PC-3 (cell line): ENCODE measurements around the gene PSME4. TPM values are rescaled to one million over a fixed set of nuclear protein-coding genes. Genes with fewer than 3 reads are reported as not detected.

ENCODE experiments used
- ATAC-seq: fragments of 200-7000 bp; cut with Tn5 transposase; 2 replicates; pipeline ENCODE4 v1.9.1; 2020; ENCODE audit warnings: mild to moderate bottlenecking, moderate library complexity
- BruUV-seq: library from RNA; stranded (reverse); fragments of 400-500 nt; replicated peaks from 2 replicates; lab custom pipeline; 2021; lab: Mats Ljungman, UMichigan
- CTCF ChIA-PET: fragments of 300-600 bp; sonication (Branson Sonifier 250); formaldehyde crosslinking; loops from one replicate; lab custom pipeline; 2022; ENCODE audit warnings: antibody characterized with exemption; lab: Charles Lee
- POLR2A ChIA-PET: fragments of 300-600 bp; sonication (Branson Sonifier 250); formaldehyde crosslinking; loops from one replicate; lab custom pipeline; 2022; ENCODE audit warnings: antibody characterized with exemption; ENCODE audit not compliant: unreplicated experiment; lab: Charles Lee
- DNase-seq: peaks from one replicate; pipeline ENCODE4 v3.0.0-alpha.2; 2015
- H2AFZ ChIP-seq: fragments of 300-600 bp; sonication (generic); 2 replicates; pipeline ENCODE4 v1.6.0; 2016; ENCODE audit warnings: antibody characterized with exemption, low read length
- H3F3A ChIP-seq: fragments of 300-600 bp; sonication (generic); one replicate; pipeline ENCODE4 v1.6.0; 2017; ENCODE audit warnings: antibody characterized with exemption, low read length, control low read depth, mild to moderate bottlenecking; ENCODE audit not compliant: unreplicated experiment
- H3K27ac ChIP-seq: fragments of 300-600 bp; sonication (generic); 2 replicates; pipeline ENCODE4 v1.5.1; 2016; ENCODE audit warnings: mild to moderate bottlenecking, low read length
- H3K27me3 ChIP-seq: fragments of 300-600 bp; sonication (generic); 2 replicates; pipeline ENCODE4 v1.6.1; 2016; ENCODE audit warnings: low read length, mixed read lengths
- H3K36me3 ChIP-seq: fragments of 300-600 bp; sonication (generic); 2 replicates; pipeline ENCODE4 v1.6.1; 2016; ENCODE audit warnings: low read depth, mixed run types, low read length, mixed read lengths
- H3K4me1 ChIP-seq: fragments of 300-600 bp; sonication (generic); 2 replicates; pipeline ENCODE4 v1.5.1; 2016; ENCODE audit warnings: low read length; ENCODE audit not compliant: insufficient read depth
- H3K4me2 ChIP-seq: fragments of 300-600 bp; sonication (generic); 2 replicates; pipeline ENCODE4 v1.6.0; 2016; ENCODE audit warnings: low read length
- H3K4me3 ChIP-seq: fragments of 300-600 bp; sonication (generic); 2 replicates; pipeline ENCODE4 v1.5.1; 2016; ENCODE audit warnings: mild to moderate bottlenecking, low read length, mixed read lengths
- H3K79me2 ChIP-seq: fragments of 300-600 bp; sonication (generic); 2 replicates; pipeline ENCODE4 v1.6.1; 2017; ENCODE audit warnings: low read length, mixed read lengths
- H3K9ac ChIP-seq: fragments of 300-600 bp; sonication (generic); 2 replicates; pipeline ENCODE4 v1.6.0; 2016; ENCODE audit warnings: mild to moderate bottlenecking, low read length
- H3K9me2 ChIP-seq: fragments of 300-600 bp; sonication (generic); replicated peaks from 2 replicates; pipeline ENCODE4 v1.6.1; 2016; ENCODE audit warnings: mixed run types, low read length, mixed read lengths
- H3K9me3 ChIP-seq: fragments of 300-600 bp; sonication (generic); 2 replicates; pipeline ENCODE4 v1.6.1; 2016; ENCODE audit warnings: low read length, mixed read lengths
- H4K20me1 ChIP-seq: fragments of 300-600 bp; sonication (generic); 2 replicates; pipeline ENCODE4 v1.6.1; 2016; ENCODE audit warnings: low read length, mixed read lengths
- EZH2 ChIP-seq: fragments of 300-600 bp; sonication (generic); IDR thresholded peaks from one replicate; pipeline ENCODE4 v1.6.1; 2017; ENCODE audit warnings: antibody characterized with exemption, mild to moderate bottlenecking, low read length; ENCODE audit not compliant: unreplicated experiment
- EZH2phosphoT487 ChIP-seq: fragments of 300-600 bp; sonication (generic); IDR thresholded peaks from 2 replicates; pipeline ENCODE4 v1.6.1; 2018; ENCODE audit warnings: mild to moderate bottlenecking, antibody characterized with exemption, low read length, borderline replicate concordance
- intact Hi-C: fragments of 100-400 bp; cut with micrococcal nuclease; formaldehyde crosslinking; loops from 2 replicates; pipeline ENCODE4 v1.9.0; 2023
- total RNA-seq: library from RNA; depleted of rRNA; stranded (reverse); fragments of >200 nt; gene quantifications from 2 replicates; pipeline ENCODE4 v1.2.3, GENCODE V29; 2014
- TF ChIP-seq, protein P1 (sequence below): fragments of 300-600 bp; sonication (generic); conservative IDR thresholded peaks from 2 replicates; pipeline ENCODE4 v1.5.1; 2017; ENCODE audit warnings: antibody characterized with exemption, low read depth, mild to moderate bottlenecking, low read length

The PSME4 gene
- total RNA-seq, 1 experiment from 2014 or later = 54.7 TPM

DNA sequence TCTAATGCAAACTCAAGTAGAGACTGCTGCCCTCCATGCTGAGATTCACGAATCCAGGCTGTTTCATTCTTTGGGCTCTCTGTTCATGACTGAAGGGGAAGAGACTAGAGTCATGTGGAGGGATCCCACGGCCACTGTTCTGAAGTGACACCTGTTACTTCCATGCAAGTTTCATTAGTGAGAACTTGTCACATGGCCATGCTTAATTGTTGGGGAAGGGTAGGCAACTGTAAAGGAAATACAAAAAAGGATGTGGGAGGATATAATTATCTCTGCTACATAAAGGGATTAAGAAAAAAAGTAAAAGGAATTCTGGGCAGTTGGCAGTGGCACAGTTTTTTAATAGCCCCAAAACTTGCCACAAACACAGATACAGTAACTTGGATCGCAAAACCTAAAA, 28.0 kb upstream of the PSME4 start:
- intact Hi-C loops = no loop called here
- TF ChIP-seq EZH2 = no peak
- no peak for TF ChIP-seq EZH2phosphoT487
- TF ChIP-seq, protein P1, sequence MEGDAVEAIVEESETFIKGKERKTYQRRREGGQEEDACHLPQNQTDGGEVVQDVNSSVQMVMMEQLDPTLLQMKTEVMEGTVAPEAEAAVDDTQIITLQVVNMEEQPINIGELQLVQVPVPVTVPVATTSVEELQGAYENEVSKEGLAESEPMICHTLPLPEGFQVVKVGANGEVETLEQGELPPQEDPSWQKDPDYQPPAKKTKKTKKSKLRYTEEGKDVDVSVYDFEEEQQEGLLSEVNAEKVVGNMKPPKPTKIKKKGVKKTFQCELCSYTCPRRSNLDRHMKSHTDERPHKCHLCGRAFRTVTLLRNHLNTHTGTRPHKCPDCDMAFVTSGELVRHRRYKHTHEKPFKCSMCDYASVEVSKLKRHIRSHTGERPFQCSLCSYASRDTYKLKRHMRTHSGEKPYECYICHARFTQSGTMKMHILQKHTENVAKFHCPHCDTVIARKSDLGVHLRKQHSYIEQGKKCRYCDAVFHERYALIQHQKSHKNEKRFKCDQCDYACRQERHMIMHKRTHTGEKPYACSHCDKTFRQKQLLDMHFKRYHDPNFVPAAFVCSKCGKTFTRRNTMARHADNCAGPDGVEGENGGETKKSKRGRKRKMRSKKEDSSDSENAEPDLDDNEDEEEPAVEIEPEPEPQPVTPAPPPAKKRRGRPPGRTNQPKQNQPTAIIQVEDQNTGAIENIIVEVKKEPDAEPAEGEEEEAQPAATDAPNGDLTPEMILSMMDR = no peak
- BruUV-seq = no TSS peak

DNA sequence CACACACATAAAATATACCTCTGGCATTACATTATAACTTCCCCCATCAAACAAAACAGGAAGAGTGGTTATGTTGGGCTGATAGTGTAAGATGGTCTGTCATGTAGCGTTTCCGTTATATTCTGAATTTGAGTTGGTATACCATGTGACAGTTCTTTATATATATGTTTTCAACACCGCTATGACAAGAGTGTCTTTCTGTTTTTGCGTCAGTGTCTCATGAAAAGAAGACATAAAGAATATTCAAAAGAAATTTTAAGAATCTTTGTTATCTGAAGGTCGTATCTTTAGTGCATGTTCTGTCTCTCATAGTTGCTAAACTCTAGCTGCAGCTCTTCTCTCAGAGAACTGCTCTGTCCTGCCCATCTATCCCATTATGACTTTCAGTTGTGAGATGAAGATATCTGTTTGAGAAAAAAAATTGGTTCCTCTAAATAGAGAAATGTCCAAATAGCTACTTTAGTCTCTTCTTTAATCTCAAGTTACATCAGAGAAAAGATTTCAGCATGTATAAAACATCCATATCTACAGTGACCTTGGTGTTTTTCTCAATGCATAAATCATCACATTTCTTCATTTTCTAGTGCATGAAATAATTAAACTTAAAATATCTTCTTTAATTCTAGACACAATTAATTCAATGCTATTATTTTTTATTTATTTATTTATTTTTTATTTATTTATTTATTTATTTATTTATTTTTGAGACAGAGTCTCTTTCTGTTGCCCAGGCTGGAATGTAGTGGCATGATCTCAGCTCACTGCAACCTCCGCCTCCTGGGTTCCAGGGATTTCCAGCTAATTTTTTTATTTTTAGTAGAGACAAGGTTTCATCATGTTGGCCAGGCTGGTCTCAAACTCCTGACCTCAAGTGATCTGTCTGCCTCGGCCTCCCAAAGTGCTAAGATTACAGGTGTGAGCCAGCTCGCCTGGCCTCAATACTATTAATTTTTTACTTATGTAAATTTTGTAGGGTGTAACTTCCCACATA, 24.3 kb upstream of the PSME4 start:
- Histone ChIP-seq H3K36me3 (no peaks in the 10 kb centered on the region), H3K9me2 (no peaks in the 10 kb centered on the region), H4K20me1 (no peaks in the 10 kb centered on the region), H3F3A (no peaks in the 10 kb centered on the region), H3K4me1 (peaks cover 2% of the 10 kb centered on the region), H3K27me3 (no peaks in the 10 kb centered on the region), H3K27ac (no peak overlapping the region), H3K79me2 (no peaks in the 10 kb centered on the region), H2AFZ (no peak overlapping the region), H3K4me2 (no peak overlapping the region), H3K9ac (no peak overlapping the region), H3K4me3 (no peak overlapping the region), H3K9me3 (no peaks in the 10 kb centered on the region)
- no peak for DNase-seq
- no peak for ATAC-seq
- CTCF ChIA-PET = no interaction called here
- no TSS peak for BruUV-seq
- TF ChIP-seq EZH2 (no peak), EZH2phosphoT487 (no peak)
- TF ChIP-seq, protein P1 = no peak
- intact Hi-C loops = no loop called here
- POLR2A ChIA-PET = no interaction called here

More for the DNA sequence above, 28.0 kb upstream of the PSME4 start:
- Histone ChIP-seq H3K9ac (no peak overlapping the region), H4K20me1 (no peaks in the 10 kb centered on the region), H3K9me3 (no peaks in the 10 kb centered on the region), H3K4me3 (no peak overlapping the region), H3F3A (no peaks in the 10 kb centered on the region), H3K27me3 (no peaks in the 10 kb centered on the region), H3K79me2 (no peaks in the 10 kb centered on the region), H3K36me3 (no peaks in the 10 kb centered on the region), H3K9me2 (no peaks in the 10 kb centered on the region), H3K27ac (no peak overlapping the region), H3K4me1 (no peaks in the 10 kb centered on the region), H2AFZ (no peak overlapping the region), H3K4me2 (no peak overlapping the region)
- ATAC-seq (no peak), DNase-seq (no peak)
- POLR2A ChIA-PET = no interaction called here
- CTCF ChIA-PET = no interaction called here

DNA sequence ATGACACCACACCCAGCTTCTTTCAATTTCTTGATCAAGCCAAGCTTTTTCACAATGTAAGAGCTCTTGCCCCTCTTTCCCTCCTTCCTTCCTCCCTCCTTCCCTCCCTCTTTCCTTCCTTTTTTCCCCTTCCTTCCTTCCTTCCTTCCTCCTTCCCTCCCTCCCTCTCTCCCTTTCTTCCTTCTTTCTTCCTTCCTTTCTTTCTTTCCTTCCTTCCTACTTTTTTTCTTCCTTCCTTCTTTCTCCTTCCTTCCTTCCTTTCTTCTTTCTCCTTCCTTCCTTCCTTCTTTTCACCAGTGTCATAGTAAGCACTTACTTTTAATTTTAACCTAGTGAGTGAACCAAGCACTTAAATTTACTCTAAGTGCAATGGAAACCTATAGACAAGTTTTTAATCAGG, 21.2 kb upstream of the PSME4 start:
- intact Hi-C loops = no loop called here
- Histone ChIP-seq H4K20me1 (no peaks in the 10 kb centered on the region), H3K4me3 (no peak overlapping the region), H2AFZ (no peak overlapping the region), H3K27ac (no peak overlapping the region), H3K27me3 (no peaks in the 10 kb centered on the region), H3K9ac (no peak overlapping the region), H3K9me3 (no peaks in the 10 kb centered on the region), H3K4me1 (peaks cover 31% of the 10 kb centered on the region), H3K79me2 (no peaks in the 10 kb centered on the region), H3K9me2 (no peaks in the 10 kb centered on the region), H3K36me3 (no peaks in the 10 kb centered on the region), H3K4me2 (no peak overlapping the region), H3F3A (peaks cover 4% of the 10 kb centered on the region)
- DNase-seq = no peak
- ChIA-PET POLR2A (no interaction called here), CTCF (no interaction called here)
- BruUV-seq = no TSS peak
- TF ChIP-seq EZH2phosphoT487 (no peak), EZH2 (no peak)
- TF ChIP-seq, protein P1 = no peak
- no peak for ATAC-seq
